Measurements from ENCODE around the gene NR3C1.

NR3C1 gene

GRCh38 chr5:143347698-143348344 is 55.7 kb downstream of the NR3C1 start:
- ChIA-PET CTCF (interaction anchor here (0.6 to 1.0 kb wide), 2 partner anchors 8 to 9 kb away, joined by 4 read pairs; no protein-coding TSS in a partner anchor), POLR2A (no interaction called here)
- WGBS (ENCODE audit: insufficient coverage): 80% methylated on average over 1 of the region's 3 CpGs
- no peak overlapping the region for H3K27ac ChIP-seq (ENCODE audit: insufficient read depth in 1 of 2, low read depth in 1 of 2, low read length in 2 of 2, poor library complexity in 1 of 2, severe bottlenecking in 2 of 2)
- no peak overlapping the region for H3K4me3 ChIP-seq (ENCODE audit: control insufficient read depth in 1 of 7, extremely low read depth in 1 of 7, insufficient read depth in 4 of 7, low read depth in 2 of 7, low read length in 6 of 7)
- H3K27me3 ChIP-seq (replicated peaks in 2 of 5; ENCODE audit: control insufficient read depth in 4 of 5, insufficient read depth in 5 of 5, low read length in 4 of 5): no peaks in the 10 kb centered on the region
- H3K36me3 ChIP-seq (ENCODE audit: control insufficient read depth in 4 of 4, insufficient read depth in 4 of 4, low read length in 3 of 4): peaks cover 0 to 3% (median 0%) of the 10 kb centered on the region in 4 experiments
- H3K4me1 ChIP-seq (ENCODE audit: control extremely low read depth in 1 of 4, control insufficient read depth in 4 of 4, insufficient read depth in 4 of 4, low read length in 3 of 4): peaks cover 5 to 30% (median 17%) of the 10 kb centered on the region in 4 experiments
- DNase-seq: no peak
- H3K9me3 ChIP-seq (ENCODE audit: control extremely low read depth in 1 of 5, control insufficient read depth in 4 of 5, insufficient read depth in 2 of 5, low read depth in 1 of 5, low read length in 4 of 5): no peaks in the 10 kb centered on the region

GRCh38 chr5:143347046-143347445 is 56.4 kb downstream of the NR3C1 start:
- H3K4me3 ChIP-seq (ENCODE audit: control insufficient read depth in 1 of 7, extremely low read depth in 1 of 7, insufficient read depth in 4 of 7, low read depth in 2 of 7, low read length in 6 of 7): no peak overlapping the region
- DNase-seq: no peak
- ChIA-PET POLR2A (no interaction called here), CTCF (interaction anchor here (0.6 kb wide), 1 partner anchor 9 kb away, joined by 4 read pairs; no protein-coding TSS in a partner anchor)
- H3K27ac ChIP-seq (ENCODE audit: insufficient read depth in 1 of 2, low read depth in 1 of 2, low read length in 2 of 2, poor library complexity in 1 of 2, severe bottlenecking in 2 of 2): peak overlapping the region in 1 of 2 experiments; percentile 21
- 40% methylated on average over 1 of the region's 1 CpG for WGBS (ENCODE audit: insufficient coverage)
- H3K27me3 ChIP-seq (replicated peaks in 2 of 5; ENCODE audit: control insufficient read depth in 4 of 5, insufficient read depth in 5 of 5, low read length in 4 of 5): no peaks in the 10 kb centered on the region
- peaks cover 0 to 3% (median 0%) of the 10 kb centered on the region in 4 experiments for H3K36me3 ChIP-seq (ENCODE audit: control insufficient read depth in 4 of 4, insufficient read depth in 4 of 4, low read length in 3 of 4)
- H3K4me1 ChIP-seq (ENCODE audit: control extremely low read depth in 1 of 4, control insufficient read depth in 4 of 4, insufficient read depth in 4 of 4, low read length in 3 of 4): peaks cover 5 to 27% (median 17%) of the 10 kb centered on the region in 4 experiments
- no peaks in the 10 kb centered on the region for H3K9me3 ChIP-seq (ENCODE audit: control extremely low read depth in 1 of 5, control insufficient read depth in 4 of 5, insufficient read depth in 2 of 5, low read depth in 1 of 5, low read length in 4 of 5)

GRCh38 chr5:143345671-143346440 is 57.6 kb downstream of the NR3C1 start:
- H3K4me1 ChIP-seq (ENCODE audit: control extremely low read depth in 1 of 4, control insufficient read depth in 4 of 4, insufficient read depth in 4 of 4, low read length in 3 of 4): peaks cover 3 to 23% (median 14%) of the 10 kb centered on the region in 4 experiments
- DNase-seq: no peak
- H3K9me3 ChIP-seq (ENCODE audit: control extremely low read depth in 1 of 5, control insufficient read depth in 4 of 5, insufficient read depth in 2 of 5, low read depth in 1 of 5, low read length in 4 of 5): no peaks in the 10 kb centered on the region
- no peak overlapping the region for H3K4me3 ChIP-seq (ENCODE audit: control insufficient read depth in 1 of 7, extremely low read depth in 1 of 7, insufficient read depth in 4 of 7, low read depth in 2 of 7, low read length in 6 of 7)
- H3K36me3 ChIP-seq (ENCODE audit: control insufficient read depth in 4 of 4, insufficient read depth in 4 of 4, low read length in 3 of 4): peaks cover 0 to 3% (median 0%) of the 10 kb centered on the region in 4 experiments
- H3K27me3 ChIP-seq (replicated peaks in 2 of 5; ENCODE audit: control insufficient read depth in 4 of 5, insufficient read depth in 5 of 5, low read length in 4 of 5): no peaks in the 10 kb centered on the region
- H3K27ac ChIP-seq (ENCODE audit: insufficient read depth in 1 of 2, low read depth in 1 of 2, low read length in 2 of 2, poor library complexity in 1 of 2, severe bottlenecking in 2 of 2): no peak overlapping the region
- no CpG with 5 or more reads among the region's 1 CpG for WGBS (ENCODE audit: insufficient coverage)
- CTCF ChIA-PET: interaction anchor here (0.9 to 1.0 kb wide), 3 partner anchors 8 to 14 kb away, joined by 3 to 4 read pairs (median 3); no protein-coding TSS in a partner anchor
- POLR2A ChIA-PET: no interaction called here

- Histone ChIP-seq H3K36me3 (ENCODE audit: control insufficient read depth in 4 of 4, insufficient read depth in 4 of 4, low read length in 3 of 4) (peaks cover 0 to 3% (median 3%) of the 10 kb centered on the region in 4 experiments), H3K4me1 (ENCODE audit: control extremely low read depth in 1 of 4, control insufficient read depth in 4 of 4, insufficient read depth in 4 of 4, low read length in 3 of 4) (peaks cover 0 to 9% (median 7%) of the 10 kb centered on the region in 4 experiments), H3K27me3 (replicated peaks in 2 of 5; ENCODE audit: control insufficient read depth in 4 of 5, insufficient read depth in 5 of 5, low read length in 4 of 5) (no peaks in the 10 kb centered on the region), H3K4me3 (ENCODE audit: control insufficient read depth in 1 of 7, extremely low read depth in 1 of 7, insufficient read depth in 4 of 7, low read depth in 2 of 7, low read length in 6 of 7) (no peak overlapping the region), H3K9me3 (ENCODE audit: control extremely low read depth in 1 of 5, control insufficient read depth in 4 of 5, insufficient read depth in 2 of 5, low read depth in 1 of 5, low read length in 4 of 5) (no peaks in the 10 kb centered on the region), H3K27ac (ENCODE audit: insufficient read depth in 1 of 2, low read depth in 1 of 2, low read length in 2 of 2, poor library complexity in 1 of 2, severe bottlenecking in 2 of 2) (no peak overlapping the region)
- ChIA-PET POLR2A (no interaction called here), CTCF (interaction anchor here (0.7 to 1.2 kb wide), 2 partner anchors 40 to 63 kb away, joined by 3 read pairs; no protein-coding TSS in a partner anchor)
- DNase-seq: no peak
- WGBS (ENCODE audit: insufficient coverage): no CpG with 5 or more reads among the region's 2 CpGs
These were observed 60.4 kb downstream of the NR3C1 start for GRCh38 chr5:143343042-143343441.

- ChIA-PET CTCF (interaction anchor here (0.7 kb wide), 1 partner anchor 63 kb away, joined by 3 read pairs; no protein-coding TSS in a partner anchor), POLR2A (no interaction called here)
- no peaks in the 10 kb centered on the region for H3K27me3 ChIP-seq (replicated peaks in 2 of 5; ENCODE audit: control insufficient read depth in 4 of 5, insufficient read depth in 5 of 5, low read length in 4 of 5)
- H3K4me3 ChIP-seq (ENCODE audit: control insufficient read depth in 1 of 7, extremely low read depth in 1 of 7, insufficient read depth in 4 of 7, low read depth in 2 of 7, low read length in 6 of 7): no peak overlapping the region
- 96% methylated on average over 4 of the region's 5 CpGs for WGBS (ENCODE audit: insufficient coverage)
- no peak overlapping the region for H3K27ac ChIP-seq (ENCODE audit: insufficient read depth in 1 of 2, low read depth in 1 of 2, low read length in 2 of 2, poor library complexity in 1 of 2, severe bottlenecking in 2 of 2)
- no peak for DNase-seq
- peaks cover 0 to 4% (median 3%) of the 10 kb centered on the region in 4 experiments for H3K36me3 ChIP-seq (ENCODE audit: control insufficient read depth in 4 of 4, insufficient read depth in 4 of 4, low read length in 3 of 4)
- H3K4me1 ChIP-seq (ENCODE audit: control extremely low read depth in 1 of 4, control insufficient read depth in 4 of 4, insufficient read depth in 4 of 4, low read length in 3 of 4): peaks cover 0 to 7% (median 7%) of the 10 kb centered on the region in 4 experiments
- H3K9me3 ChIP-seq (ENCODE audit: control extremely low read depth in 1 of 5, control insufficient read depth in 4 of 5, insufficient read depth in 2 of 5, low read depth in 1 of 5, low read length in 4 of 5): no peaks in the 10 kb centered on the region
These were observed 60.9 kb downstream of the NR3C1 start for GRCh38 chr5:143342607-143343006.

GRCh38 chr5:143341807-143342570 is 61.5 kb downstream of the NR3C1 start:
- H3K27ac ChIP-seq (ENCODE audit: insufficient read depth in 1 of 2, low read depth in 1 of 2, low read length in 2 of 2, poor library complexity in 1 of 2, severe bottlenecking in 2 of 2): no peak overlapping the region
- POLR2A ChIA-PET: no interaction called here
- DNase-seq: peak in 1 of 3 donors; percentile 16
- CTCF ChIA-PET: no interaction called here
- 88% methylated on average over 3 of the region's 4 CpGs for WGBS (ENCODE audit: insufficient coverage)
- no peak overlapping the region for H3K4me3 ChIP-seq (ENCODE audit: control insufficient read depth in 1 of 7, extremely low read depth in 1 of 7, insufficient read depth in 4 of 7, low read depth in 2 of 7, low read length in 6 of 7)
- H3K36me3 ChIP-seq (ENCODE audit: control insufficient read depth in 4 of 4, insufficient read depth in 4 of 4, low read length in 3 of 4): peaks cover 0 to 4% (median 3%) of the 10 kb centered on the region in 4 experiments
- peaks cover 0 to 5% (median 3%) of the 10 kb centered on the region in 4 experiments for H3K4me1 ChIP-seq (ENCODE audit: control extremely low read depth in 1 of 4, control insufficient read depth in 4 of 4, insufficient read depth in 4 of 4, low read length in 3 of 4)
- no peaks in the 10 kb centered on the region for H3K9me3 ChIP-seq (ENCODE audit: control extremely low read depth in 1 of 5, control insufficient read depth in 4 of 5, insufficient read depth in 2 of 5, low read depth in 1 of 5, low read length in 4 of 5)
- no peaks in the 10 kb centered on the region for H3K27me3 ChIP-seq (replicated peaks in 2 of 5; ENCODE audit: control insufficient read depth in 4 of 5, insufficient read depth in 5 of 5, low read length in 4 of 5)
